Loucy (cell line): ENCODE measurements around the gene TBX5.

ENCODE experiments used
- H2AFZ ChIP-seq: fragments of 200-600 bp; sonication (generic); 2 replicates; pipeline ENCODE4 v1.6.0; 2016; ENCODE audit warnings: antibody characterized with exemption, mild to moderate bottlenecking, low read length, moderate library complexity
- H3F3A ChIP-seq: fragments of 200-600 bp; 2 replicates; pipeline ENCODE4 v1.6.0; 2016; ENCODE audit warnings: antibody characterized with exemption, low read depth, mild to moderate bottlenecking
- H3K27me3 ChIP-seq: fragments of 200-600 bp; sonication (generic); 2 replicates; pipeline ENCODE4 v1.6.1; 2014; ENCODE audit warnings: low read length, mild to moderate bottlenecking; ENCODE audit not compliant: insufficient read depth, poor library complexity, severe bottlenecking
- H3K36me3 ChIP-seq: fragments of 200-600 bp; sonication (generic); 2 replicates; pipeline ENCODE4 v1.6.1; 2016; ENCODE audit warnings: low read length; ENCODE audit not compliant: insufficient read depth
- H3K4me1 ChIP-seq: fragments of 200-600 bp; sonication (generic); 2 replicates; pipeline ENCODE4 v1.5.1; 2014; ENCODE audit warnings: low read length, mild to moderate bottlenecking; ENCODE audit not compliant: insufficient read depth, poor library complexity, severe bottlenecking
- H3K4me2 ChIP-seq: fragments of 200-600 bp; sonication (generic); 2 replicates; pipeline ENCODE4 v1.6.0; 2014; ENCODE audit warnings: antibody characterized with exemption, low read length, low read depth, mild to moderate bottlenecking; ENCODE audit not compliant: poor library complexity, severe bottlenecking
- H3K4me3 ChIP-seq: fragments of 200-600 bp; sonication (generic); 2 replicates; pipeline ENCODE4 v1.5.1; 2014; ENCODE audit warnings: low read length, mild to moderate bottlenecking, mixed read lengths; ENCODE audit not compliant: poor library complexity, severe bottlenecking
- H3K79me2 ChIP-seq: fragments of 200-600 bp; sonication (generic); 2 replicates; pipeline ENCODE4 v1.6.1; 2014; ENCODE audit warnings: low read length; ENCODE audit not compliant: insufficient read depth
- H3K9ac ChIP-seq: fragments of 200-600 bp; sonication (generic); 2 replicates; pipeline ENCODE4 v1.6.0; 2014; ENCODE audit warnings: mild to moderate bottlenecking, low read depth, low read length, moderate library complexity; ENCODE audit not compliant: poor library complexity, severe bottlenecking
- H3K9me2 ChIP-seq: fragments of 200-600 bp; sonication (generic); replicated peaks from 2 replicates; pipeline ENCODE4 v1.6.1; 2016; ENCODE audit warnings: low read depth, low read length, mixed read lengths
- H3K9me3 ChIP-seq: fragments of 200-600 bp; sonication (generic); 2 replicates; pipeline ENCODE4 v1.6.1; 2014; ENCODE audit warnings: mild to moderate bottlenecking, antibody characterized with exemption, low read length, low read depth; ENCODE audit not compliant: insufficient read depth
- H4K20me1 ChIP-seq: fragments of 200-600 bp; sonication (generic); 2 replicates; pipeline ENCODE4 v1.6.0; 2014; ENCODE audit warnings: antibody characterized with exemption, low read length, mild to moderate bottlenecking; ENCODE audit not compliant: insufficient read depth, poor library complexity, severe bottlenecking
- CTCF ChIP-seq: fragments of 200-600 bp; sonication (generic); conservative IDR thresholded peaks from 2 replicates; pipeline ENCODE4 v1.5.1; 2014; ENCODE audit warnings: mild to moderate bottlenecking, antibody characterized with exemption, low read length
- EZH2phosphoT487 ChIP-seq: fragments of 200-600 bp; IDR thresholded peaks from 2 replicates; pipeline ENCODE4 v1.6.1; 2018; ENCODE audit warnings: antibody characterized with exemption, mild to moderate bottlenecking, moderate library complexity, borderline replicate concordance

TBX5 gene

GRCh38 chr12:114319422-114319821 is 86.5 kb downstream of the TBX5 start:
- Histone ChIP-seq H3K9me2 (no peaks in the 10 kb centered on the region), H3K27me3 (no peaks in the 10 kb centered on the region), H3K4me1 (no peaks in the 10 kb centered on the region), H3F3A (no peaks in the 10 kb centered on the region), H4K20me1 (no peaks in the 10 kb centered on the region), H3K9me3 (peaks cover 2% of the 10 kb centered on the region; the same call in 1 of the 2 replicates), H3K4me3 (no peak overlapping the region), H2AFZ (no peak overlapping the region), H3K79me2 (no peaks in the 10 kb centered on the region), H3K9ac (no peak overlapping the region), H3K4me2 (no peak overlapping the region), H3K36me3 (no peaks in the 10 kb centered on the region)
- TF ChIP-seq EZH2phosphoT487 (no peak), CTCF (no peak)

- Histone ChIP-seq H3K9me3 (peaks cover 3% of the 10 kb centered on the region; the same call in 1 of the 2 replicates), H3K4me3 (no peak overlapping the region), H2AFZ (no peak overlapping the region), H3K27me3 (no peaks in the 10 kb centered on the region), H3F3A (no peaks in the 10 kb centered on the region), H3K9me2 (no peaks in the 10 kb centered on the region), H3K79me2 (no peaks in the 10 kb centered on the region), H4K20me1 (no peaks in the 10 kb centered on the region), H3K9ac (no peak overlapping the region), H3K4me2 (no peak overlapping the region), H3K36me3 (no peaks in the 10 kb centered on the region), H3K4me1 (no peaks in the 10 kb centered on the region)
- no peak for TF ChIP-seq CTCF
- TF ChIP-seq EZH2phosphoT487, result no peak
Observed at GRCh38 chr12:114318984-114319383, 87.0 kb downstream of the TBX5 start.

- TF ChIP-seq CTCF, result no peak
- TF ChIP-seq EZH2phosphoT487, result no peak
- Histone ChIP-seq H3K79me2 (no peaks in the 10 kb centered on the region), H3K9me3 (peaks cover 3% of the 10 kb centered on the region; the same call in 1 of the 2 replicates), H3K4me1 (no peaks in the 10 kb centered on the region), H3K9ac (no peak overlapping the region), H3K4me3 (no peak overlapping the region), H3K4me2 (no peak overlapping the region), H3K36me3 (no peaks in the 10 kb centered on the region), H2AFZ (no peak overlapping the region), H3K9me2 (no peaks in the 10 kb centered on the region), H3K27me3 (no peaks in the 10 kb centered on the region), H3F3A (no peaks in the 10 kb centered on the region), H4K20me1 (no peaks in the 10 kb centered on the region)
Observed at GRCh38 chr12:114316076-114316475, 89.9 kb downstream of the TBX5 start.
